ENCODE data around the gene CD164L2.

CD164L2 gene

GRCh38 chr1:27346991-27347624 is 36.0 kb downstream of the CD164L2 start:
- no peak for DNase-seq (ENCODE audit: low read depth)

- no peak for DNase-seq (ENCODE audit: low read depth)
These were observed 36.8 kb downstream of the CD164L2 start for GRCh38 chr1:27346357-27346756.

- DNase-seq (ENCODE audit: low read depth): no peak
These were observed 37.9 kb downstream of the CD164L2 start for GRCh38 chr1:27345272-27345671.

- DNase-seq (ENCODE audit: low read depth): no peak
These were observed 39.5 kb downstream of the CD164L2 start for GRCh38 chr1:27343639-27344025.

GRCh38 chr1:27342778-27343638 is 40.1 kb downstream of the CD164L2 start:
- peak; percentile 65 for DNase-seq (ENCODE audit: low read depth)

GRCh38 chr1:27342391-27342777 is 40.7 kb downstream of the CD164L2 start:
- DNase-seq (ENCODE audit: low read depth): no peak

- peak; percentile 56 for DNase-seq (ENCODE audit: low read depth)
These were observed 41.4 kb downstream of the CD164L2 start, which contains the start of gene SYTL1 for GRCh38 chr1:27341525-27342252. Gene SYTL1 (plus strand): TSS chr1:27342022. CDS start chr1:27345335, 3,313 bp downstream.

- DNase-seq (ENCODE audit: low read depth): no peak
These were observed 43.9 kb downstream of the CD164L2 start for GRCh38 chr1:27339213-27339612.

GRCh38 chr1:27338751-27339150 is 44.4 kb downstream of the CD164L2 start:
- DNase-seq (ENCODE audit: low read depth): no peak

- DNase-seq (ENCODE audit: low read depth): no peak
These were observed 46.4 kb downstream of the CD164L2 start for GRCh38 chr1:27336756-27337155.

- no peak for DNase-seq (ENCODE audit: low read depth)
These were observed 47.4 kb downstream of the CD164L2 start for GRCh38 chr1:27335506-27336422.

- no peak for DNase-seq (ENCODE audit: low read depth)
These were observed 49.3 kb downstream of the CD164L2 start for GRCh38 chr1:27333717-27334279.

- DNase-seq (ENCODE audit: low read depth): peak; percentile 53
These were observed 50.4 kb downstream of the CD164L2 start for GRCh38 chr1:27332536-27333281.

- no peak for DNase-seq (ENCODE audit: low read depth)
These were observed 51.2 kb downstream of the CD164L2 start for GRCh38 chr1:27331922-27332321.

- no peak for DNase-seq (ENCODE audit: low read depth)
These were observed 51.7 kb downstream of the CD164L2 start for GRCh38 chr1:27331426-27331825.

GRCh38 chr1:27330786-27331185 is 52.3 kb downstream of the CD164L2 start:
- DNase-seq (ENCODE audit: low read depth): no peak
